ENCODE measurements around the gene GCN1. TPM values are rescaled to one million over a fixed set of nuclear protein-coding genes. Genes with fewer than 3 reads are reported as not detected.

Gene GCN1
- total RNA-seq, 1 donor from 2014 or later: 123 TPM

DNA sequence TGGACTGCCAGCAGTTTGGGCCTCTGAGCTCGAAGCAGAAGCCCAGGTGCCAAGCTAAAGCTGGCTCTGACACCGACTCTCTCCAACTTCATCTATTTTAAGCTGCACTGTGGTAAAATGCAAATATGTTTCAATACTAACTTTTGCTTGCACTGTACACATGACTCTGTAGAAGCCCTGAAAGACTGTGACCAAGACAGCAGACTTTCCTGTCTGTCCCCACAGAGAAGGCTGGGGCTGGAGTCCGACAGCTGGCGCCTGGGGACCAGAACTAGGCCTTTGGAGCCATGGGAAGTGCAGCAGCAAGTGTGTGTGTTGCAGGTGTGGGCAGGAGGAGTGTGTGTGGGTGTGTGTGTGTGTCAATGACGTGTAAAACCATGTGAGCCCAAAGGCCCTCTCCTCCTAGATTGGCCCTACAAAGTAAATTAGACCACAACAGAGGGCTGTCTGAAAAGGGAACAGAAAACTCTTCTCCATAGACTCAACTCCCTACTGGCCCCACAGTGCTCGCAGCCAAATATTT lies 61.6 kb downstream of the GCN1 start:
- Mint-ChIP-seq H3K36me3 (ENCODE audit: low read depth, unreplicated experiment) (peaks cover 37% of the 10 kb centered on the region), H3K9me3 (ENCODE audit: unreplicated experiment) (no peaks in the 10 kb centered on the region)

DNA sequence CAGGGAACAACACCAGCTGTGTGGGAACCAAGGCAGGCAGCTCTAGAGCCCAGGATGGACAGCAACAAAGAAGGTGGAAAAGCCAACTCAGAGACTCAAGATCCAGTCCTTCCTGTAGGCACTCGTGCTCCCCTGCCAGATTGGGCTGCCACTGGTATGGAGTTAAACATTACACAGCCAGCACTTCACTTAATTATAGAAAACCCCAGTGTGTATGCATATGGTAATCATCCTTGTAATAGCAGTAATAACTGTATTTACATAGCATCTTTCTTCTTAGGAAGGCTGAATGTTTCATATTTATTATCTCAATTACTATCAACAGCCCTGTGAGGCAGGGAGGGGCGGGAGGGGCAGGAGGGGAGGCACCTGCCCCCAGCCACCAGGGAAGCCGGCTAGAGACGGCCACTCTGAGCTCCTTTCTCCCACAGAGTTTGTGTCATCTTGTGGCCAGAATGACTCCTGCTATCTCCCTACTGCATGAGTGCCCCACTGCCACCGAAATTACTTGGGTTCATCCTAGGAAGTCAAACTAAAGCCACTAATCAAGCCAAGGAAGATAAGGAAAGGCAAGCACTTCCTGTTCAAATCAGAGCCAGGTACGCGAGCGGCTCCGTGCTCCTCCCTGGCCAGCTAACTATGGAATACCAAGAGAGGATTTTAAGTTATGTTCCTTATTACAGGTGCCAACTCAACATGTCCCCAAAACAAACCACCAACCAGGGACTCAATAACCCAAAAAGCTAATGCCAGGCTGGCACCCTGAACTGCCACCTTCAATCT lies 62.3 kb downstream of the GCN1 start:
- no peaks in the 10 kb centered on the region for H3K79me2 ChIP-seq (ENCODE audit: insufficient read depth, low read length)
- DNase-seq (ENCODE audit: low read depth) (no peak), FAIRE-seq (no peak)
- H3K4me2 ChIP-seq (ENCODE audit: low read length): no peak overlapping the region
- H3K27ac ChIP-seq (ENCODE audit: low read depth, low read length): no peak overlapping the region
- H3K27ac Mint-ChIP-seq (ENCODE audit: unreplicated experiment): no peak overlapping the region
- no peaks in the 10 kb centered on the region for H3K27me3 ChIP-seq (ENCODE audit: insufficient read depth, low read length)
- no peaks in the 10 kb centered on the region for H3K9me3 Mint-ChIP-seq (ENCODE audit: unreplicated experiment)
- H3K4me3 Mint-ChIP-seq (ENCODE audit: unreplicated experiment): no peak overlapping the region
- H3K4me1 ChIP-seq (ENCODE audit: insufficient read depth, low read length): peaks cover 8% of the 10 kb centered on the region
- H3K4me1 Mint-ChIP-seq (ENCODE audit: low read depth, unreplicated experiment): peaks cover 2% of the 10 kb centered on the region
- H3K9ac ChIP-seq (ENCODE audit: low read length): no peak overlapping the region
- H3K27me3 Mint-ChIP-seq (ENCODE audit: low read depth, unreplicated experiment): no peaks in the 10 kb centered on the region
- peaks cover 53% of the 10 kb centered on the region for H4K20me1 ChIP-seq (ENCODE audit: insufficient read depth, low read length)
- no peak overlapping the region for H2AFZ ChIP-seq (ENCODE audit: low read depth, low read length)
- H3K9me3 ChIP-seq (ENCODE audit: insufficient read depth, low read depth, low read length): no peaks in the 10 kb centered on the region
- peaks cover 41% of the 10 kb centered on the region for H3K36me3 Mint-ChIP-seq (ENCODE audit: low read depth, unreplicated experiment)
- TF ChIP-seq, protein P1, sequence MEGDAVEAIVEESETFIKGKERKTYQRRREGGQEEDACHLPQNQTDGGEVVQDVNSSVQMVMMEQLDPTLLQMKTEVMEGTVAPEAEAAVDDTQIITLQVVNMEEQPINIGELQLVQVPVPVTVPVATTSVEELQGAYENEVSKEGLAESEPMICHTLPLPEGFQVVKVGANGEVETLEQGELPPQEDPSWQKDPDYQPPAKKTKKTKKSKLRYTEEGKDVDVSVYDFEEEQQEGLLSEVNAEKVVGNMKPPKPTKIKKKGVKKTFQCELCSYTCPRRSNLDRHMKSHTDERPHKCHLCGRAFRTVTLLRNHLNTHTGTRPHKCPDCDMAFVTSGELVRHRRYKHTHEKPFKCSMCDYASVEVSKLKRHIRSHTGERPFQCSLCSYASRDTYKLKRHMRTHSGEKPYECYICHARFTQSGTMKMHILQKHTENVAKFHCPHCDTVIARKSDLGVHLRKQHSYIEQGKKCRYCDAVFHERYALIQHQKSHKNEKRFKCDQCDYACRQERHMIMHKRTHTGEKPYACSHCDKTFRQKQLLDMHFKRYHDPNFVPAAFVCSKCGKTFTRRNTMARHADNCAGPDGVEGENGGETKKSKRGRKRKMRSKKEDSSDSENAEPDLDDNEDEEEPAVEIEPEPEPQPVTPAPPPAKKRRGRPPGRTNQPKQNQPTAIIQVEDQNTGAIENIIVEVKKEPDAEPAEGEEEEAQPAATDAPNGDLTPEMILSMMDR (IDR thresholded peaks at IDR 0.05; ENCODE audit: insufficient read depth, low read depth, low read length): no peak
- TF ChIP-seq EZH2 (IDR thresholded peaks at IDR 0.05; ENCODE audit: insufficient read depth, low read length): no peak
- no peak overlapping the region for H3K4me3 ChIP-seq (ENCODE audit: insufficient read depth, low read depth, low read length)
- peaks cover 80% of the 10 kb centered on the region for H3K36me3 ChIP-seq (ENCODE audit: insufficient read depth, low read length)

More for the DNA sequence above, 61.6 kb downstream of the GCN1 start:
- no peak overlapping the region for H3K4me3 ChIP-seq (ENCODE audit: insufficient read depth, low read depth, low read length)
- peaks cover 80% of the 10 kb centered on the region for H3K36me3 ChIP-seq (ENCODE audit: insufficient read depth, low read length)
- no peaks in the 10 kb centered on the region for H3K9me3 ChIP-seq (ENCODE audit: insufficient read depth, low read depth, low read length)
- no peak overlapping the region for H3K27ac ChIP-seq (ENCODE audit: low read depth, low read length)
- H3K27me3 ChIP-seq (ENCODE audit: insufficient read depth, low read length): no peaks in the 10 kb centered on the region
- FAIRE-seq: no peak
- Mint-ChIP-seq H3K4me1 (ENCODE audit: low read depth, unreplicated experiment) (no peaks in the 10 kb centered on the region), H3K4me3 (ENCODE audit: unreplicated experiment) (no peak overlapping the region), H3K27ac (ENCODE audit: unreplicated experiment) (no peak overlapping the region), H3K27me3 (ENCODE audit: low read depth, unreplicated experiment) (no peaks in the 10 kb centered on the region)
- TF ChIP-seq, protein P1 (IDR thresholded peaks at IDR 0.05; ENCODE audit: insufficient read depth, low read depth, low read length): no peak
- no peak for TF ChIP-seq EZH2 (IDR thresholded peaks at IDR 0.05; ENCODE audit: insufficient read depth, low read length)
- DNase-seq (ENCODE audit: low read depth): no peak
- H2AFZ ChIP-seq (ENCODE audit: low read depth, low read length): no peak overlapping the region
- no peak overlapping the region for H3K4me2 ChIP-seq (ENCODE audit: low read length)
- H3K79me2 ChIP-seq (ENCODE audit: insufficient read depth, low read length): no peaks in the 10 kb centered on the region
- H3K4me1 ChIP-seq (ENCODE audit: insufficient read depth, low read length): peaks cover 2% of the 10 kb centered on the region
- H3K9ac ChIP-seq (ENCODE audit: low read length): no peak overlapping the region
- peaks cover 52% of the 10 kb centered on the region for H4K20me1 ChIP-seq (ENCODE audit: insufficient read depth, low read length)

DNA sequence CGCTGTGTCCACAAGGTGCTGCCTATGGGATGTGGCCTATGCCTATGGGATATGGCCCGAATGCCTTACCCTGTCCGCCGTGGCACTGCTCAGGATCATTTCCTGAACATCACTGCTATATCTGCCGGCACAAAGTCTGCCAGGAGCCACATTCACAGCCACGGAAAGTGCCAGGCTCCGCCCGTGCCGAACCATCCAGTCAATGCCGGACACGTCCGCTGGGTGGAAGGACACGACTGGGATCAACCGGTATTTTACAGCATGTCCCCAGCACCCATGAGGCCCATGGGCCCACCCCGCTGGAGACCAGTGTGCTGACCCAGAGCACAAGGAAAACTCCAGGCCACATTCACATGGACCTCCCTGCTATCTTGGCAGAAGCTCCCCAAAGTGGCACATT lies 63.4 kb downstream of the GCN1 start:
- Histone ChIP-seq H3K4me1 (ENCODE audit: insufficient read depth, low read length) (peaks cover 19% of the 10 kb centered on the region), H3K9me3 (ENCODE audit: insufficient read depth, low read depth, low read length) (no peaks in the 10 kb centered on the region), H2AFZ (ENCODE audit: low read depth, low read length) (no peak overlapping the region), H3K4me3 (ENCODE audit: insufficient read depth, low read depth, low read length) (no peak overlapping the region), H3K9ac (ENCODE audit: low read length) (no peak overlapping the region), H3K4me2 (ENCODE audit: low read length) (no peak overlapping the region), H4K20me1 (ENCODE audit: insufficient read depth, low read length) (peaks cover 52% of the 10 kb centered on the region), H3K79me2 (ENCODE audit: insufficient read depth, low read length) (no peaks in the 10 kb centered on the region), H3K36me3 (ENCODE audit: insufficient read depth, low read length) (peaks cover 74% of the 10 kb centered on the region), H3K27me3 (ENCODE audit: insufficient read depth, low read length) (no peaks in the 10 kb centered on the region), H3K27ac (ENCODE audit: low read depth, low read length) (no peak overlapping the region)
- no peak overlapping the region for H3K4me3 Mint-ChIP-seq (ENCODE audit: unreplicated experiment)
- FAIRE-seq: no peak
- peaks cover 45% of the 10 kb centered on the region for H3K36me3 Mint-ChIP-seq (ENCODE audit: low read depth, unreplicated experiment)
- no peak overlapping the region for H3K27ac Mint-ChIP-seq (ENCODE audit: unreplicated experiment)
- TF ChIP-seq EZH2 (IDR thresholded peaks at IDR 0.05; ENCODE audit: insufficient read depth, low read length): no peak
- TF ChIP-seq, protein P1 (IDR thresholded peaks at IDR 0.05; ENCODE audit: insufficient read depth, low read depth, low read length): no peak
- no peak for DNase-seq (ENCODE audit: low read depth)
- H3K27me3 Mint-ChIP-seq (ENCODE audit: low read depth, unreplicated experiment): no peaks in the 10 kb centered on the region
- H3K4me1 Mint-ChIP-seq (ENCODE audit: low read depth, unreplicated experiment): peaks cover 12% of the 10 kb centered on the region
- no peaks in the 10 kb centered on the region for H3K9me3 Mint-ChIP-seq (ENCODE audit: unreplicated experiment)
